Gastroesophageal sphincter (tissue), 4 donors: Measurements from ENCODE around the gene REPS2. TPM values are rescaled to one million over a fixed set of nuclear protein-coding genes. Genes with fewer than 3 reads are reported as not detected.

Source experiments
- ATAC-seq: fragments of 150-250 bp; one replicate; pipeline ENCODE4 v1.9.1; 2016; ENCODE audit warnings: mild to moderate bottlenecking, moderate library complexity
- H3K27ac ChIP-seq, 4 donors: fragments of 200-600 bp; sonication (generic) in 3 of 4; 1 replicate in 3 of 4; 2 replicates in 1 of 4; pipeline ENCODE4 v1.5.1; 2016 to 2019
- H3K27me3 ChIP-seq: fragments of 200-600 bp; sonication (generic); one replicate; pipeline ENCODE4 v1.5.1; 2019
- H3K36me3 ChIP-seq, 2 donors: fragments of 200-600 bp; sonication (generic); one replicate each; pipeline ENCODE4 v1.5.1; 2019; ENCODE audit warnings: control low read depth in 1 of 2
- H3K4me1 ChIP-seq, 3 donors: fragments of 200-600 bp; sonication (generic); 1 replicate in 2 of 3; 2 replicates in 1 of 3; pipeline ENCODE4 v1.5.1; 2016 to 2019; ENCODE audit warnings: control low read depth in 2 of 3
- H3K4me3 ChIP-seq, 2 donors: fragments of 200-600 bp; sonication (generic); one replicate each; pipeline ENCODE4 v1.5.1; 2019; ENCODE audit warnings: mild to moderate bottlenecking in 1 of 2, moderate library complexity in 1 of 2
- H3K9me3 ChIP-seq, 3 donors: fragments of 200-600 bp; sonication (generic); one replicate each; pipeline ENCODE4 v1.5.1; 2017 to 2019; ENCODE audit warnings: control low read depth in 2 of 3
- EP300 ChIP-seq: sonication (generic); formaldehyde crosslinking; IDR thresholded peaks from one replicate; pipeline ENCODE4 v1.6.1; 2017; ENCODE audit warnings: antibody characterized with exemption, mild to moderate bottlenecking
- POLR2A ChIP-seq, 2 donors: fragments of 450-650 bp; IDR thresholded peaks; one replicate each; pipeline ENCODE4 v1.6.1; 2017; ENCODE audit warnings: antibody characterized with exemption in 2 of 2, mild to moderate bottlenecking in 2 of 2, moderate library complexity in 1 of 2
- POLR2AphosphoS5 ChIP-seq: sonication (generic); formaldehyde crosslinking; IDR thresholded peaks from one replicate; pipeline ENCODE4 v1.6.1; 2017; ENCODE audit warnings: antibody characterized with exemption
- WGBS, 2 donors: methylation state at CpG; one replicate each; pipeline ENCODE4 v1.1.5; 2018; ENCODE audit warnings: low coverage in 1 of 2; 5-methylcytosine and 5-hydroxymethylcytosine counted together
- total RNA-seq, 4 donors: library from RNA; depleted of rRNA; stranded (reverse); fragments of >200 nt; gene quantifications; one replicate each; pipeline ENCODE4 v1.1.0, GENCODE V29; 2016
- TF ChIP-seq, protein P1 (sequence below), 4 experiments: fragments of 200-600 bp in 2 of 4; fragments of 450-650 bp in 2 of 4; sonication (generic) in 1 of 4; IDR thresholded peaks; one replicate each; pipeline ENCODE4 v1.5.1; 2017 to 2019; ENCODE audit warnings: antibody characterized with exemption in 4 of 4, mild to moderate bottlenecking in 2 of 4, moderate library complexity in 2 of 4

Gene REPS2
- total RNA-seq, 4 donors from 2014 or later = 19.8 to 39.8 (median 24.9) TPM

DNA sequence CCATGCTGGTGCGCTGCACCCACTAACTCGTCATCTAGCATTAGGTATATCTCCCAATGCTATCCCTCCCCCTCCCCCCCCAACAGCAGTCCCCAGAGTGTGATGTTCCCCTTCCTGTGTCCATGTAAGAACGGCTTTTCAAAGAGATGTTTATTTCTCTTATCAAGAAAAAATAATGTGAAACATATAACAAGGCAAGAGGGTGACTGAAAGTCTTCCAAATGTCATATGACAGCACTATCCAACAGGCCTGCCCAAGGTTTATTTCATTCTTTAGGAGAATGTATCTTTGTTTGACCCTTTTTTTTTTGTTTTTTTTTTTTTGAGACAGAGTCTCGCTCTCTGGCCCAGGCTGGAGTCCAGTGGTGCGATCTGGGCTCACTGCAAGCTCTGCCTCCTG lies 29.9 kb upstream of the REPS2 start:
- 63 to 100% methylated on average over 1 to 2 of the region's 5 CpGs for WGBS, 2 donors

DNA sequence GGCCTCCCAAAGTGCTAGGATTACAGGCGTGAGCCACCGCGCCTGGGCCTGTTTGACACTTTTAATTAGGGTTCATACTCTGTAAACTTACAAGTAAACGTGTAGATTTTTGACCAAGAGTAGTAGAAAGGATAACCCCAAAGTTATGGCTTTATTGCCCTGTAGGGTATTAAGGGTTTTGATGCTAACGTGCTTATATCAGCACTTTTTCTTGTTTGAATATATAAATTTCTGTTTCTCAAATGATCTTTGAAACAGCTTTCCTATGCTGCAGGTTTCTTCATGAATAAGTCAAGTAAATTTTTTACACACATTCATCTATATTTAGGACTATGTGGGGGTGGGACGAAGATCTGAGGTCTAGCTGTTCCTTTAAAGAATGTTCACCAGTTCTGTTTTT lies 29.3 kb upstream of the REPS2 start:
- 54 to 90% methylated on average over 2 of the region's 6 CpGs for WGBS, 2 donors
- Histone ChIP-seq H3K4me1 (no peaks in the 10 kb centered on the region), H3K9me3 (no peaks in the 10 kb centered on the region), H3K4me3 (no peak overlapping the region), H3K27ac (no peak overlapping the region), H3K36me3 (no peaks in the 10 kb centered on the region), H3K27me3 (no peaks in the 10 kb centered on the region)
- TF ChIP-seq POLR2A (IDR thresholded peaks at IDR 0.05) (no peak), EP300 (no peak), POLR2AphosphoS5 (no peak)
- TF ChIP-seq, protein P1, sequence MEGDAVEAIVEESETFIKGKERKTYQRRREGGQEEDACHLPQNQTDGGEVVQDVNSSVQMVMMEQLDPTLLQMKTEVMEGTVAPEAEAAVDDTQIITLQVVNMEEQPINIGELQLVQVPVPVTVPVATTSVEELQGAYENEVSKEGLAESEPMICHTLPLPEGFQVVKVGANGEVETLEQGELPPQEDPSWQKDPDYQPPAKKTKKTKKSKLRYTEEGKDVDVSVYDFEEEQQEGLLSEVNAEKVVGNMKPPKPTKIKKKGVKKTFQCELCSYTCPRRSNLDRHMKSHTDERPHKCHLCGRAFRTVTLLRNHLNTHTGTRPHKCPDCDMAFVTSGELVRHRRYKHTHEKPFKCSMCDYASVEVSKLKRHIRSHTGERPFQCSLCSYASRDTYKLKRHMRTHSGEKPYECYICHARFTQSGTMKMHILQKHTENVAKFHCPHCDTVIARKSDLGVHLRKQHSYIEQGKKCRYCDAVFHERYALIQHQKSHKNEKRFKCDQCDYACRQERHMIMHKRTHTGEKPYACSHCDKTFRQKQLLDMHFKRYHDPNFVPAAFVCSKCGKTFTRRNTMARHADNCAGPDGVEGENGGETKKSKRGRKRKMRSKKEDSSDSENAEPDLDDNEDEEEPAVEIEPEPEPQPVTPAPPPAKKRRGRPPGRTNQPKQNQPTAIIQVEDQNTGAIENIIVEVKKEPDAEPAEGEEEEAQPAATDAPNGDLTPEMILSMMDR (IDR thresholded peaks at IDR 0.05) = no peak
- no peak for ATAC-seq

More for the DNA sequence above, 29.9 kb upstream of the REPS2 start:
- Histone ChIP-seq H3K36me3 (no peaks in the 10 kb centered on the region), H3K27ac (no peak overlapping the region), H3K9me3 (no peaks in the 10 kb centered on the region), H3K4me3 (no peak overlapping the region), H3K27me3 (no peaks in the 10 kb centered on the region), H3K4me1 (no peaks in the 10 kb centered on the region)
- ATAC-seq = no peak
- TF ChIP-seq POLR2AphosphoS5 (no peak), POLR2A (IDR thresholded peaks at IDR 0.05) (no peak), EP300 (no peak)
- TF ChIP-seq, protein P1 (IDR thresholded peaks at IDR 0.05) = no peak

DNA sequence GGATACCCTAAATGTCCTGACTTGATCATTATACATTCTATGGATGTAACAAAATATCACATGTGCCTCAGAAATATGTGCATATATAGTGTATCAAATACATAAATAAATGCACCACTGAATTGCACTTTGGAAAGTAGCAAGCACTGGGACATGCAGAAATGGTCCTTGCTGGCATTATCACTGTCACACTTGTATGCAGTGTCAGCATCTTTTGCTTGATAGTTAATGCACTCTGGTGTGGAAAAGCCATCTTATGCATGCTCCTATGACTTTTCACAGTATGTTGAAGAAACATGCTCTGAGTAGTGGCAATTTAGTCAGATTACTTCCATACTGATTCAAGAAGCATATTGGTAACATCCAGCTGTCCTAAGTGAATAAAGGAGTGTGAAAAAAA lies 27.5 kb upstream of the REPS2 start:
- Histone ChIP-seq H3K4me3 (no peak overlapping the region), H3K27ac (no peak overlapping the region), H3K4me1 (no peaks in the 10 kb centered on the region), H3K36me3 (no peaks in the 10 kb centered on the region), H3K27me3 (no peaks in the 10 kb centered on the region), H3K9me3 (no peaks in the 10 kb centered on the region)
- ATAC-seq = no peak
- TF ChIP-seq EP300 (no peak), POLR2AphosphoS5 (no peak), POLR2A (IDR thresholded peaks at IDR 0.05) (no peak)
- TF ChIP-seq, protein P1 (IDR thresholded peaks at IDR 0.05) = no peak

DNA sequence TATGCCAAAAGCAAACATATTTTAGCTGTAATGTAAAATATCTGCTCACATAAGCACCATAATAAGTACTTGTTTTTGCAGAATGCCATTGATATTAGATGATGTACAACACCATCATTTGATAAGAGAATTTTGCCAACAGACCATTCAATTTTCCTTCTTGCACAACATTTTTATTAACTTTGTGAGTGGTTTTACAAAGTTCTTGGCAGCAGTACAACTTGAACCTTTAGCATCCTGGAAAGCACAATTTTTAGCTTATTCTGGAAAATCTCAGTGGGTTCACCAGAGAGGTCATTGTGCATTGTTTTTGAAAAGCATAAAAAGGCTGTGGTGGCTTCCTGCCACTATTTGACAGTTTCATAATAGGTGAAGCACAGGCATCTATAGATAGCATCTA lies 26.4 kb upstream of the REPS2 start:
- no peaks in the 10 kb centered on the region for H3K4me1 ChIP-seq
- TF ChIP-seq EP300 (no peak), POLR2A (IDR thresholded peaks at IDR 0.05) (no peak), POLR2AphosphoS5 (no peak)
- ATAC-seq = no peak
- no peaks in the 10 kb centered on the region for H3K36me3 ChIP-seq
- H3K9me3 ChIP-seq = no peaks in the 10 kb centered on the region
- H3K27me3 ChIP-seq = no peaks in the 10 kb centered on the region
- no peak overlapping the region for H3K27ac ChIP-seq
- no peak overlapping the region for H3K4me3 ChIP-seq

DNA sequence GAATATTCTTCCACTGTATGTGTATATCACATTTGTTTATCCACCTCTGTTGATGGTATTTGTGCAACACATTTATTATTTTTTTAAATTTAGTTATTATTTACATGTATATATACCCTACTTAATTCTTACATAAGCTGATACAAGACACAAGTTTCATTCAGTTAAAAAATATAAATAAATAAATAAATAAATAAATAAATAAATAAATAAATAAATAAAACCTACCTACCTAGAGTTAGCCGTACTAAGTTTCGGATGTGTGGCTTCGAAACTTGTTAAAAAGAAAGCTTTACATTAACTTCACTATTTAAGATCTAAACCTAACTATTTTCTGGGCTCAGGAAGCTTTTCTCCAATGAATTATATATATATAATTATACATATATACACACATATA lies 23.3 kb upstream of the REPS2 start:
- no peaks in the 10 kb centered on the region for H3K27me3 ChIP-seq
- H3K4me3 ChIP-seq = no peak overlapping the region
- H3K27ac ChIP-seq = no peak overlapping the region
- 95 to 100% methylated on average over 3 of the region's 3 CpGs for WGBS, 2 donors
- no peaks in the 10 kb centered on the region for H3K36me3 ChIP-seq
- ATAC-seq = no peak
- H3K9me3 ChIP-seq = no peaks in the 10 kb centered on the region
- TF ChIP-seq POLR2AphosphoS5 (no peak), EP300 (no peak), POLR2A (IDR thresholded peaks at IDR 0.05) (no peak)
- TF ChIP-seq, protein P1 (IDR thresholded peaks at IDR 0.05) = no peak
- no peaks in the 10 kb centered on the region for H3K4me1 ChIP-seq
